SK-N-SH (cell line): ENCODE measurements around the gene CALD1. TPM values are rescaled to one million over a fixed set of nuclear protein-coding genes. Genes with fewer than 3 reads are reported as not detected.

Experiments used
- CTCF ChIA-PET: fragments of 300-600, 350-600 bp; formaldehyde crosslinking; extraction: SDS; loops from one replicate; lab custom pipeline; 2021; lab: Yijun Ruan, JAX
- POLR2A ChIA-PET: fragments of 350-600 bp; sonication (Branson Sonifier 250); formaldehyde crosslinking; extraction: SDS; loops from one replicate; lab custom pipeline; 2020; ENCODE audit warnings: antibody characterized with exemption, inconsistent platforms; lab: Yijun Ruan, JAX
- DNase-seq: peaks from one replicate; pipeline ENCODE4 v3.0.0; 2012
- H2AFZ ChIP-seq: fragments of 200-600 bp; sonication (generic); 2 replicates; pipeline ENCODE4 v1.8.1; 2016; ENCODE audit warnings: antibody characterized with exemption, mild to moderate bottlenecking, low read depth
- H3F3A ChIP-seq: fragments of 200-600 bp; sonication (generic); replicated peaks from 2 replicates; pipeline ENCODE3; 2016; ENCODE audit warnings: antibody characterized with exemption, mild to moderate bottlenecking; ENCODE audit not compliant: insufficient read depth
- H3K27ac ChIP-seq, 2 experiments: fragments of 200-500 bp in 1 of 2; fragments of 200-600 bp in 1 of 2; sonication (Bioruptor generic) in 1 of 2; sonication (generic), shearing (Covaris generic) in 1 of 2; 2 replicates each; pipeline versions ENCODE4 v1.5.1 to v1.6.1; 2014 to 2016; ENCODE audit warnings: low read depth in 2 of 2, inconsistent platforms in 1 of 2, low read length in 1 of 2, mild to moderate bottlenecking in 1 of 2, mixed read lengths in 1 of 2
- H3K27me3 ChIP-seq: fragments of 200-600 bp; sonication (generic), shearing (Covaris generic); 2 replicates; pipeline ENCODE4 v1.6.1; 2016; ENCODE audit warnings: mixed run types; ENCODE audit not compliant: insufficient read depth
- H3K36me3 ChIP-seq, 2 experiments: fragments of 200-500 bp in 1 of 2; fragments of 200-600 bp in 1 of 2; sonication (Bioruptor generic) in 1 of 2; sonication (generic) in 1 of 2; replicated peaks in 1 of 2; 2 replicates each; pipeline versions ENCODE3 to v1.5.1; 2014 to 2016; ENCODE audit warnings: low read length in 1 of 2, mild to moderate bottlenecking in 1 of 2; ENCODE audit not compliant: insufficient read depth in 2 of 2, control insufficient read depth in 1 of 2
- H3K4me1 ChIP-seq, 2 experiments: fragments of 200-500 bp in 1 of 2; fragments of 200-600 bp in 1 of 2; sonication (Bioruptor generic) in 1 of 2; sonication (generic), shearing (Covaris generic) in 1 of 2; 2 replicates each; pipeline versions ENCODE4 v1.5.1 to v1.6.1; 2014 to 2016; ENCODE audit warnings: low read depth in 1 of 2, low read length in 1 of 2, mixed run types in 1 of 2; ENCODE audit not compliant: insufficient read depth in 2 of 2, control insufficient read depth in 1 of 2
- H3K4me2 ChIP-seq: fragments of 200-600 bp; sonication (generic), shearing (Covaris generic); 2 replicates; pipeline ENCODE4 v1.6.1; 2017; ENCODE audit warnings: mixed run types
- H3K4me3 ChIP-seq, 2 experiments: fragments of 200-500 bp in 1 of 2; fragments of 200-600 bp in 1 of 2; sonication (Bioruptor generic) in 1 of 2; sonication (generic), shearing (Covaris generic) in 1 of 2; 2 replicates each; pipeline versions ENCODE4 v1.5.1 to v1.8.1; 2014 to 2016; ENCODE audit warnings: low read depth in 2 of 2, inconsistent platforms in 1 of 2, low read length in 1 of 2, mild to moderate bottlenecking in 1 of 2, mixed read lengths in 1 of 2, moderate library complexity in 1 of 2
- H3K79me2 ChIP-seq: fragments of 200-600 bp; sonication (generic); 2 replicates; pipeline ENCODE4 v1.8.1; 2017; ENCODE audit warnings: mild to moderate bottlenecking; ENCODE audit not compliant: insufficient read depth
- H3K9ac ChIP-seq: fragments of 200-600 bp; sonication (generic); 2 replicates; pipeline ENCODE4 v1.6.1; 2017; ENCODE audit warnings: mixed run types
- H3K9me2 ChIP-seq: fragments of 200-600 bp; sonication (generic); 2 replicates; pipeline ENCODE4 v1.6.1; 2017; ENCODE audit warnings: mixed run types
- H3K9me3 ChIP-seq: fragments of 200-600 bp; sonication (generic); 2 replicates; pipeline ENCODE4 v1.6.1; 2017; ENCODE audit warnings: mixed run types, mild to moderate bottlenecking, moderate library complexity
- H4K20me1 ChIP-seq: fragments of 200-600 bp; sonication (generic); 2 replicates; pipeline ENCODE4 v1.6.1; 2017; ENCODE audit warnings: mild to moderate bottlenecking, mixed run types; ENCODE audit not compliant: insufficient read depth
- EP300 ChIP-seq, 2 experiments: IDR thresholded peaks; 2 replicates each; pipeline versions ENCODE4 v1.4.0 to v1.6.1; 2012; ENCODE audit warnings: borderline replicate concordance in 1 of 2, low read depth in 1 of 2, low read length in 1 of 2
- EZH2phosphoT487 ChIP-seq: fragments of 200-600 bp; sonication (generic); IDR thresholded peaks from 2 replicates; pipeline ENCODE4 v1.6.1; 2017; ENCODE audit warnings: low read depth, mixed run types, mild to moderate bottlenecking, antibody characterized with exemption, moderate library complexity, borderline replicate concordance
- FOSL2 ChIP-seq: IDR thresholded peaks from 2 replicates; pipeline ENCODE4 v1.4.0; 2012; ENCODE audit warnings: low read depth, mild to moderate bottlenecking, moderate library complexity, borderline replicate concordance
- FOXM1 ChIP-seq: IDR thresholded peaks from 2 replicates; pipeline ENCODE4 v1.4.0; 2012; ENCODE audit warnings: low read depth, mild to moderate bottlenecking
- GABPA ChIP-seq: IDR thresholded peaks from 2 replicates; pipeline ENCODE4 v1.4.0; 2012; ENCODE audit warnings: low read depth, mild to moderate bottlenecking
- GATA2 ChIP-seq: sonication (generic); formaldehyde crosslinking; IDR thresholded peaks from 2 replicates; pipeline ENCODE4 v1.5.0; 2020; ENCODE audit warnings: mild to moderate bottlenecking, missing genetic modification reagents
- JUND ChIP-seq: IDR thresholded peaks from 2 replicates; pipeline ENCODE4 v1.4.0; 2012
- NFIC ChIP-seq: IDR thresholded peaks from 2 replicates; pipeline ENCODE4 v1.4.0; 2012; ENCODE audit warnings: borderline replicate concordance
- RFX5 ChIP-seq: IDR thresholded peaks from 2 replicates; pipeline ENCODE4 v1.6.1; 2012; ENCODE audit warnings: mild to moderate bottlenecking, improper control_type of control experiment, low read length
- SMC3 ChIP-seq: IDR thresholded peaks from 2 replicates; pipeline ENCODE4 v1.6.1; 2012; ENCODE audit warnings: low read depth, low read length, improper control_type of control experiment
- TAF1 ChIP-seq: IDR thresholded peaks from 2 replicates; pipeline ENCODE4 v1.6.1; 2012; ENCODE audit warnings: low read depth, mild to moderate bottlenecking, low read length, moderate library complexity, borderline replicate concordance
- TCF12 ChIP-seq: IDR thresholded peaks from 2 replicates; pipeline ENCODE4 v1.4.0; 2012
- WGBS: methylation state at CpG from one replicate; pipeline ENCODE4 v1.1.6; 2017; ENCODE audit warnings: low lambda C conversion rate; 5-methylcytosine and 5-hydroxymethylcytosine counted together
- polyA plus RNA-seq, 3 experiments: library from polyadenylated mRNA; depleted of rRNA; stranded (reverse); fragments of >200 nt; gene quantifications; 2 replicates each; pipeline ENCODE4 v1.2.3, GENCODE V29; 2012
- TF ChIP-seq, protein P1 (sequence below): fragments of 150-350 bp; IDR thresholded peaks from 2 replicates; pipeline ENCODE4 v1.6.1; 2017; ENCODE audit warnings: antibody characterized with exemption, low read length, low read depth, borderline replicate concordance
- TF ChIP-seq, protein P2 (sequence below): IDR thresholded peaks from 2 replicates; pipeline ENCODE4 v1.6.1; 2012; ENCODE audit warnings: mild to moderate bottlenecking, low read depth, low read length, moderate library complexity
- TF ChIP-seq, protein P3 (sequence below): IDR thresholded peaks from 2 replicates; pipeline ENCODE4 v1.4.0; 2012; ENCODE audit warnings: low read depth
- TF ChIP-seq, protein P4 (sequence below): IDR thresholded peaks from 2 replicates; pipeline ENCODE4 v1.4.0; 2012; ENCODE audit warnings: low read depth, borderline replicate concordance
- TF ChIP-seq, protein P5 (sequence below): IDR thresholded peaks from 2 replicates; pipeline ENCODE4; 2012
- TF ChIP-seq, protein P6 (sequence below): IDR thresholded peaks from 2 replicates; pipeline ENCODE4 v1.4.0; 2012; ENCODE audit warnings: low read depth, borderline replicate concordance
- TF ChIP-seq, protein P7 (sequence below): fragments of 200-600 bp; sonication (generic); IDR thresholded peaks from 2 replicates; pipeline ENCODE4 v1.6.1; 2017; ENCODE audit warnings: antibody characterized with exemption, mild to moderate bottlenecking, moderate library complexity

Gene CALD1
- polyA plus RNA-seq, 1 of the 3 experiments (the other 2 are of a cell fraction): 299 TPM

DNA sequence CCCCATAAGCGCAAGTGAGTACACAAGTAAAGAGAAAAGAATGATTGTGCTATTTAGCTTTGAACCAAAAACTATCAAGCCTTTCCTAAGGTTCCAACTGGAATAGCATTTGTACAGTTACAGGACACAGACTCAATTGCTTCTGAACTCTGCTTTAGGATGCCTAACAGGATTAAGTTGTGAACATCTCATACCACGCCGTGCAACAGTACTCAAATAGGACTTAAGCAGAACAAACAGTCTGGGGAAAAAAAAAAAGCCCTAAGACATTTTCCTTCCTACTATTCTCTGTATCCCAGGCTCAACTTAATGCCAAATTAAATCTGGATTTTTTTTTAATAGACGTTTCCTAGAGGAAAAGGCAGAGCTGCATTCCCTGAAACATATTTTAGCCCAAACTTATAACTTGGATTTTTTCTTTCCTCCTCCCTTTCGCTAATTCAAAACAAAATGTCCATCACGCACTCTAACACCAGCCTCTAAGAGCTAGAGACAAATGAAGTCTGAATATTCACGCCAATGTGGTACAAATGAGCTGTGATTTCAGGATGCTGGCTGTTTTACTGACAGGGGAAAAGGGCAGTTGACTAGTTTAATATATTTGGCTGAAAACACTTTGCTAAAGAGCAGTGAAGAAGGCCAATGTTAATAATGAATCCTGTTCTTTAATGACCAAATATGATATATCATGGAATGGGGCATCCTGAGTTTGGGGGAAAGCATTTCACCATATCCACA is 68.6 kb downstream of the CALD1 start:
- ChIA-PET CTCF (interaction anchor here (1.1 to 2.1 kb wide), 4 partner anchors 13 to 95 kb away, joined by 3 to 5 read pairs (median 4); no protein-coding TSS in a partner anchor), POLR2A (no interaction called here)
- Histone ChIP-seq H3K27me3 (no peaks in the 10 kb centered on the region), H3K79me2 (peaks cover 99% of the 10 kb centered on the region), H3K4me2 (no peak overlapping the region), H3K9ac (no peak overlapping the region), H3K9me3 (no peaks in the 10 kb centered on the region), H3K9me2 (no peaks in the 10 kb centered on the region), H3K27ac (peak overlapping the region; percentile 11 to 16; a peak in 2 of 4 replicates), H3K4me3 (no peak overlapping the region), H4K20me1 (peaks cover 43% of the 10 kb centered on the region), H3F3A (peaks cover 26% of the 10 kb centered on the region), H2AFZ (no peak overlapping the region), H3K36me3 (peaks cover 65 to 80% of the 10 kb centered on the region in 2 experiments), H3K4me1 (peaks cover 0 to 5% of the 10 kb centered on the region in 2 experiments; a peak in 2 of 4 replicates)
- 87% methylated on average over 7 of the region's 7 CpGs for WGBS
- TF ChIP-seq RFX5 (no peak), FOXM1 (no peak), SMC3 (no peak), GABPA (no peak), FOSL2 (no peak), NFIC (no peak), TAF1 (no peak), EZH2phosphoT487 (no peak), GATA2 (CRISPR knock-in tag) (no peak), JUND (no peak), TCF12 (no peak), EP300 (IDR thresholded peaks at IDR 0.05; ENCODE audit: borderline replicate concordance in 1 of 2, low read depth in 1 of 2, low read length in 1 of 2) (no peak)
- TF ChIP-seq, protein P1, sequence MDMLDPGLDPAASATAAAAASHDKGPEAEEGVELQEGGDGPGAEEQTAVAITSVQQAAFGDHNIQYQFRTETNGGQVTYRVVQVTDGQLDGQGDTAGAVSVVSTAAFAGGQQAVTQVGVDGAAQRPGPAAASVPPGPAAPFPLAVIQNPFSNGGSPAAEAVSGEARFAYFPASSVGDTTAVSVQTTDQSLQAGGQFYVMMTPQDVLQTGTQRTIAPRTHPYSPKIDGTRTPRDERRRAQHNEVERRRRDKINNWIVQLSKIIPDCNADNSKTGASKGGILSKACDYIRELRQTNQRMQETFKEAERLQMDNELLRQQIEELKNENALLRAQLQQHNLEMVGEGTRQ: no peak
- TF ChIP-seq, protein P2, sequence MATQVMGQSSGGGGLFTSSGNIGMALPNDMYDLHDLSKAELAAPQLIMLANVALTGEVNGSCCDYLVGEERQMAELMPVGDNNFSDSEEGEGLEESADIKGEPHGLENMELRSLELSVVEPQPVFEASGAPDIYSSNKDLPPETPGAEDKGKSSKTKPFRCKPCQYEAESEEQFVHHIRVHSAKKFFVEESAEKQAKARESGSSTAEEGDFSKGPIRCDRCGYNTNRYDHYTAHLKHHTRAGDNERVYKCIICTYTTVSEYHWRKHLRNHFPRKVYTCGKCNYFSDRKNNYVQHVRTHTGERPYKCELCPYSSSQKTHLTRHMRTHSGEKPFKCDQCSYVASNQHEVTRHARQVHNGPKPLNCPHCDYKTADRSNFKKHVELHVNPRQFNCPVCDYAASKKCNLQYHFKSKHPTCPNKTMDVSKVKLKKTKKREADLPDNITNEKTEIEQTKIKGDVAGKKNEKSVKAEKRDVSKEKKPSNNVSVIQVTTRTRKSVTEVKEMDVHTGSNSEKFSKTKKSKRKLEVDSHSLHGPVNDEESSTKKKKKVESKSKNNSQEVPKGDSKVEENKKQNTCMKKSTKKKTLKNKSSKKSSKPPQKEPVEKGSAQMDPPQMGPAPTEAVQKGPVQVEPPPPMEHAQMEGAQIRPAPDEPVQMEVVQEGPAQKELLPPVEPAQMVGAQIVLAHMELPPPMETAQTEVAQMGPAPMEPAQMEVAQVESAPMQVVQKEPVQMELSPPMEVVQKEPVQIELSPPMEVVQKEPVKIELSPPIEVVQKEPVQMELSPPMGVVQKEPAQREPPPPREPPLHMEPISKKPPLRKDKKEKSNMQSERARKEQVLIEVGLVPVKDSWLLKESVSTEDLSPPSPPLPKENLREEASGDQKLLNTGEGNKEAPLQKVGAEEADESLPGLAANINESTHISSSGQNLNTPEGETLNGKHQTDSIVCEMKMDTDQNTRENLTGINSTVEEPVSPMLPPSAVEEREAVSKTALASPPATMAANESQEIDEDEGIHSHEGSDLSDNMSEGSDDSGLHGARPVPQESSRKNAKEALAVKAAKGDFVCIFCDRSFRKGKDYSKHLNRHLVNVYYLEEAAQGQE: no peak
- TF ChIP-seq, protein P3, sequence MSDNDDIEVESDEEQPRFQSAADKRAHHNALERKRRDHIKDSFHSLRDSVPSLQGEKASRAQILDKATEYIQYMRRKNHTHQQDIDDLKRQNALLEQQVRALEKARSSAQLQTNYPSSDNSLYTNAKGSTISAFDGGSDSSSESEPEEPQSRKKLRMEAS: no peak
- TF ChIP-seq, protein P4, sequence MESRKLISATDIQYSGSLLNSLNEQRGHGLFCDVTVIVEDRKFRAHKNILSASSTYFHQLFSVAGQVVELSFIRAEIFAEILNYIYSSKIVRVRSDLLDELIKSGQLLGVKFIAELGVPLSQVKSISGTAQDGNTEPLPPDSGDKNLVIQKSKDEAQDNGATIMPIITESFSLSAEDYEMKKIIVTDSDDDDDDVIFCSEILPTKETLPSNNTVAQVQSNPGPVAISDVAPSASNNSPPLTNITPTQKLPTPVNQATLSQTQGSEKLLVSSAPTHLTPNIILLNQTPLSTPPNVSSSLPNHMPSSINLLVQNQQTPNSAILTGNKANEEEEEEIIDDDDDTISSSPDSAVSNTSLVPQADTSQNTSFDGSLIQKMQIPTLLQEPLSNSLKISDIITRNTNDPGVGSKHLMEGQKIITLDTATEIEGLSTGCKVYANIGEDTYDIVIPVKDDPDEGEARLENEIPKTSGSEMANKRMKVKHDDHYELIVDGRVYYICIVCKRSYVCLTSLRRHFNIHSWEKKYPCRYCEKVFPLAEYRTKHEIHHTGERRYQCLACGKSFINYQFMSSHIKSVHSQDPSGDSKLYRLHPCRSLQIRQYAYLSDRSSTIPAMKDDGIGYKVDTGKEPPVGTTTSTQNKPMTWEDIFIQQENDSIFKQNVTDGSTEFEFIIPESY: no peak
- TF ChIP-seq, protein P5, sequence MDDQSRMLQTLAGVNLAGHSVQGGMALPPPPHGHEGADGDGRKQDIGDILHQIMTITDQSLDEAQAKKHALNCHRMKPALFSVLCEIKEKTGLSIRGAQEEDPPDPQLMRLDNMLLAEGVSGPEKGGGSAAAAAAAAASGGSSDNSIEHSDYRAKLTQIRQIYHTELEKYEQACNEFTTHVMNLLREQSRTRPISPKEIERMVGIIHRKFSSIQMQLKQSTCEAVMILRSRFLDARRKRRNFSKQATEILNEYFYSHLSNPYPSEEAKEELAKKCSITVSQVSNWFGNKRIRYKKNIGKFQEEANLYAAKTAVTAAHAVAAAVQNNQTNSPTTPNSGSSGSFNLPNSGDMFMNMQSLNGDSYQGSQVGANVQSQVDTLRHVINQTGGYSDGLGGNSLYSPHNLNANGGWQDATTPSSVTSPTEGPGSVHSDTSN: no peak
- TF ChIP-seq, protein P6, sequence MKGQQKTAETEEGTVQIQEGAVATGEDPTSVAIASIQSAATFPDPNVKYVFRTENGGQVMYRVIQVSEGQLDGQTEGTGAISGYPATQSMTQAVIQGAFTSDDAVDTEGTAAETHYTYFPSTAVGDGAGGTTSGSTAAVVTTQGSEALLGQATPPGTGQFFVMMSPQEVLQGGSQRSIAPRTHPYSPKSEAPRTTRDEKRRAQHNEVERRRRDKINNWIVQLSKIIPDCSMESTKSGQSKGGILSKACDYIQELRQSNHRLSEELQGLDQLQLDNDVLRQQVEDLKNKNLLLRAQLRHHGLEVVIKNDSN: no peak
- TF ChIP-seq, protein P7, sequence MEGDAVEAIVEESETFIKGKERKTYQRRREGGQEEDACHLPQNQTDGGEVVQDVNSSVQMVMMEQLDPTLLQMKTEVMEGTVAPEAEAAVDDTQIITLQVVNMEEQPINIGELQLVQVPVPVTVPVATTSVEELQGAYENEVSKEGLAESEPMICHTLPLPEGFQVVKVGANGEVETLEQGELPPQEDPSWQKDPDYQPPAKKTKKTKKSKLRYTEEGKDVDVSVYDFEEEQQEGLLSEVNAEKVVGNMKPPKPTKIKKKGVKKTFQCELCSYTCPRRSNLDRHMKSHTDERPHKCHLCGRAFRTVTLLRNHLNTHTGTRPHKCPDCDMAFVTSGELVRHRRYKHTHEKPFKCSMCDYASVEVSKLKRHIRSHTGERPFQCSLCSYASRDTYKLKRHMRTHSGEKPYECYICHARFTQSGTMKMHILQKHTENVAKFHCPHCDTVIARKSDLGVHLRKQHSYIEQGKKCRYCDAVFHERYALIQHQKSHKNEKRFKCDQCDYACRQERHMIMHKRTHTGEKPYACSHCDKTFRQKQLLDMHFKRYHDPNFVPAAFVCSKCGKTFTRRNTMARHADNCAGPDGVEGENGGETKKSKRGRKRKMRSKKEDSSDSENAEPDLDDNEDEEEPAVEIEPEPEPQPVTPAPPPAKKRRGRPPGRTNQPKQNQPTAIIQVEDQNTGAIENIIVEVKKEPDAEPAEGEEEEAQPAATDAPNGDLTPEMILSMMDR: no peak
- DNase-seq: no peak
